NCI-H69 (cell line): ENCODE results near the gene AGAP3.

ENCODE experiments used
- DNase-seq: peaks from one replicate; lab custom pipeline; 2025; lab: John Stamatoyannopoulos, UW

Gene AGAP3

DNA sequence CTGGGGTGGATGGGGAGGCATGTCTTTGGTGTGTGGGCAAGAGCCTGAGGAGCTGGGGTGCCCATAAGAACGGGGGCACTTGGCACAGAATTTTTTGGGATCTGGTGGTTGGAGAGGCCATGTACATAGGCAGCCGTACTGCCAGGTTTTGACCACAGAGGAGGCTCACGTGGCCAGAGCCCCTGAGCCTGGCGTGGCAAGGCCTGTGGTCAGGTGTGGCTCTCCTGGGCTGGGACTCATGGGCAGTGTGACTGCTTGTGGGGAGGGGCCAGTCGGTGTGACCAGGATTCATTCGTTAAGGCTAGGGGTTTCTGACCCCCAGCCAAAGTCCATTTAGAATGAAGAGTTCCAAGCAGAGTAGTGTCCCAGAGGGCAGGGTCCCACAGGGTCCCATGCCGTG is 38.2 kb downstream of the AGAP3 start:
- no peak for DNase-seq

DNA sequence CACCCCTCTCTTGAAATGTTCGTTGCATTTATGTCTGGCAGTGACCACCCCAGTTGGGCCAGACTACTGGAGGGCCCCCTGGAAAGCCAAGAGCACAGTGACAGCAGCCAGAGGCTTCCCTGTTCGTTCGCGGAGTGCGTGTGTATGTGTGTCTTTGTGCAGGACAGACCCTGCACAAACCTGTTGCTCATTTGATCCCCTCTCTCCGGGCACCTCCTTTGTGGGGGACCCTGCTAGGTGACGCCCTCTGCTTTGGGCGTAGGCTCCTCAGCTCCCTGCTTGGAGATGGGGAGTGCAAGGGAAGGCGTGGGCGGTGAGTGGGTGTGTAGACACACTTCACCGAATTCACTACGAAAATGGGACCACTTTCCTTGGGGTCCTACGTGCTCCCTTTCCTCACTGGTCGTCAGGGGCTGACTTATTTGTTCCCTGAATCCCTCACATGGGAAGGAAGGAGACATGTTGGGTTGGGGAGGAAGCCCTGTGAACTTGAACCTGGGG is 38.7 kb downstream of the AGAP3 start:
- no peak for DNase-seq

DNA sequence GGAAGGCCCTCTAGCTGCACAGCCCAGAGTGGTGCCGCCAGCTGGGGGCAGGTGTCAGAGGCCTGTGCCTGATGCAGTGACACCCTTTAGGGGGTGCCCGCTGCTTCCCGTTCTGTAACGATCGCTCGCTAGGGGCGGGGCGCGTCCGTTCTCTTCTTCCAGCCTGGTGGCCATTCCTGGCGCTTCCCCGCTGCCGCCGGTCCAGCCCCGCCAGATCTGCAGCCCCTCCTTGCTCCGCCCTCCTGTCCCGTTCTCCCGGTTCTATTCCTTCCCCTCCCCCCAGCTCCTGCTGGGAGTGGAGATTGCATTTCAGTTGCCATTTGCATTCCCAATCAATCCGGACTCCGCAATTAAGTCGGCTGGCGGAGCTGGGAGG is 39.2 kb downstream of the AGAP3 start:
- no peak for DNase-seq

DNA sequence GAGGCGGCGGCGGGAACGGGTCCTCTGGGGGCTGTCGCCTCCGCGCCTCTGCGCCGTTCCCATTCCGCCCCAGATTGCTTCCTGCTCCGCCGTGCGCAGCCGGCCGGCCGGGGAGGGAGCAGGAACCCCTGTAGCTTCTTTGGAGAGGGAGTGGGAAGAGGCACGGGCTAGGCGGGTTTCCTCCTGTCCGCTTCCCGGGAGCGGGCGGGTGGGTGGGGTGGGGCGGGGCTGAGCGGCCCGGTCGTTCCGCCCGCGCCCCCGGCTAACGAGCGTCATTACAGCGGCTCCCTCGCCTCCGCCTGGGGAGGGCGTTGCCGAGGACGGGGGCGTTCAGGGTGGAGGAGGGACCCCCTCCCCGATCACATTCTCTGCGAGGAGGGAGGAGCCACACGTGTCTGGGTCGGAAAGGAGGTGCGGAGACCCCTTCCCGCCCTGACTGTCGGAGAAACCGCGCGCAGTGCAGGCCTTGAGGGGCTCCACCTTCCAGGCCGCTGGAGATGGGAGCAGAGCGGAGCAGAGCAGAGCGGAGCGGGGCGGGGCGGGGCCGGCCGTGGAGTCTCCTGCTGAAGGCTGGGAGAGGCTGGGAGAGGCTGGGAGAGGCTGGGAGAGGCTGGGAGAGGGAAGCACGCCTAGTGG is 39.7 kb downstream of the AGAP3 start:
- DNase-seq = peak; percentile 74

DNA sequence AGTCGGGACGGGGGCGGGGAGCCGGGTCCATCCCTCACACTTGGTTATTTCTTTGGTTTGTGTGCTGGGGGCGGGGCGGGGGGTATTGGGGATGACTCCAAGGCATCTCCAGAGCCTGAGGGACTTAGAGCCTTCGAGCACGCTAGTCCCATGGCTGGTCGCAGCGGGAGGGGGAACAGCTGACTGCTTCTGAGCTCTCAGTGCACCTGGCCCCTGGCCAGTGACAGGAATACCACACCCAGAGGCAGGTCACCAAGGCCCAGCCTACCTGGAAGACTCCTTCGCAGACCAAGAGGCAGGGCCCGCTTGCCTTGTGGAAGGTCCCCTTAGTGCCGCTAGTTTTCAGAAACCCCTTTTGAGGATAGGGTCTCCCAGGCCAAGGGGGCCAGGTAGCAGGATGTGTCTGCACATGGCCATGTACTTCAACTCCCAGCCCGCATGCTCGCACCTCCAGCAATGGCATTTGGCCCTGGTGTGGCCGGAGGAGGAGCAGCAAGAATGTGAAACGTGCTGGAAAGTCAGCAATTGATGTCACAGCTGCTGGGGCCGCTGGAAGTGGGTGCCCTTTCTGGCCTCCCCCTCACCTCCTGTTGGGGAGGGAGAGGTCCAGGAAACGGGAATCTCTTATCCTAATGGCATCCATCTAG is 40.3 kb downstream of the AGAP3 start:
- peak; percentile 23 for DNase-seq

DNA sequence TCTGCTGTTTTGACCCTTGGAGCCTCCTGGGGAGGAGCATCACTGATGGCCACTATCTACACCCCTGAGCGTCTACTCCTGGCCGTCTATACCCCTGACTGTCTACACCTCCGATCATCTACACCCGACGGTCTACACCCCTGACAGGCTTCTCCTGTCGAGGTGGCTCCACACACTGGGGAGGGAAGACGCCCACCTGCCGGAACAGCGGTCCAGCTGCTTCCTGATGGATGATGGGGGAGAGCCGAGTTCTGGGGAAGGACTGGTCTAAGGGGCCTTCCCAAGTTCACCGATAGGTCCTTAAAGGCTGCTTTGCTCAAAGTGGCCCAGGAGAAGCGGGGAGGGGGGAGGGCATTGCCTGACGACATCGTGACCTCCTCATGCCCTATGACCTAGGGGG is 41.9 kb downstream of the AGAP3 start:
- DNase-seq = no peak

DNA sequence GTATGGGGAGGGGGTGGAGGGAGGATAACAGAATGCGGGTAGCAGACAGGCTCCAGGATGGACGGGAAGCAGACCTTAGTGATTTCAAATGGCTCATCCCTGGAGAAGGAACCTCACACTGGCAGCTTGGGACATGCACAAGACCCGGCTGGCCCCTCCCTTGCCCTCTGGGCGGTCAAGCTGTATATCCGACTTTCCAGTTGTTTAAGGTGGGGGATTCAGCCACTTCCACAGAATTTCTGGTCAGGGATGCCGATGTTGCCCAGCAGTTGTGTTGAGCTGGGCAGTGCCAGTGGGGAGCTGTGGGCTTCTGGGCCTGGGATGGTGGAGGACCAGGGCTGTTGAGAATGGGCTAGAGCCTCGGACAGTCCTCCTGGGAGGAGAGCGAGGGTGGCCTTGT is 42.4 kb downstream of the AGAP3 start:
- no peak for DNase-seq

DNA sequence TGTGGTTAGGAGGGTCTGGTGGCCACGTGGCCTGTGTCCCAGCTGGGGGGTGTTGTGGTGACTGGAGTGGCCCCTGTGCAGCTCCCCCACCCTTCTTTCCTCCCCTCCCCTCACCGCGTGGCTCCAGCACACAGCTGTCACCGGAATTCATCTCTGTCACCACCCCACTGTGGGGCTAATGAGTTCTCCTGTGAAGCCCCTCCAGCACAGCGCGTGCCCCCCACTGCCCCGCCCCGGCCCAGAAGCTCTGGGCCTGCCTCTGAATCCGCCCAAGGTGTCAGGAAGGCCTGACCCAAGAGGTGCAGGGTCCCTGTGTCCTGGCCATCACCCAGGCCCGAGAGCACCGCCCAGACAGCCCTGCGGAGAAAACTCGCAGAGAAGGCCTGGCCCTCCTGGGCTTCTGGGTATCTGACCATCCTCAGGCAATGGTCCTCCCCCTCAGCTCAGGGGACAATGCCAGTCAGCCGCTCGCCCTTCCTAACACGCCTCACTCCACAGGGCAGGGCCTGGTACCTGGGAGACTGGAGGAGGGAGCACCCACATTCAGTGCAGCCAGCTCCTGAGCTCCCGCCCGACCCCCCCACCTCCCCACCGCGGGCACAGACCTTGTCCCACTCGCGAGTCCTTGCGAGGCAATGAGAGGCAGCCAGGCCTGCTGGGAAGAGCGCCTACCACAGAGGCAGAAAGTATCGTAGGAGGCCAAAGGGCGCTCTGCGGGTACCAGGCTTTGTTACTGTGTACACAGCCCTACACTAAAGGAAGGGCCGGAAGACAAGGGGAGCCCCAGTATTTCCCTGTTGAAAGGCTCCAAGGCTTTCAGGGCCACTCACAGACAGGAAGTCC is 43.1 kb downstream of the AGAP3 start:
- no peak for DNase-seq

DNA sequence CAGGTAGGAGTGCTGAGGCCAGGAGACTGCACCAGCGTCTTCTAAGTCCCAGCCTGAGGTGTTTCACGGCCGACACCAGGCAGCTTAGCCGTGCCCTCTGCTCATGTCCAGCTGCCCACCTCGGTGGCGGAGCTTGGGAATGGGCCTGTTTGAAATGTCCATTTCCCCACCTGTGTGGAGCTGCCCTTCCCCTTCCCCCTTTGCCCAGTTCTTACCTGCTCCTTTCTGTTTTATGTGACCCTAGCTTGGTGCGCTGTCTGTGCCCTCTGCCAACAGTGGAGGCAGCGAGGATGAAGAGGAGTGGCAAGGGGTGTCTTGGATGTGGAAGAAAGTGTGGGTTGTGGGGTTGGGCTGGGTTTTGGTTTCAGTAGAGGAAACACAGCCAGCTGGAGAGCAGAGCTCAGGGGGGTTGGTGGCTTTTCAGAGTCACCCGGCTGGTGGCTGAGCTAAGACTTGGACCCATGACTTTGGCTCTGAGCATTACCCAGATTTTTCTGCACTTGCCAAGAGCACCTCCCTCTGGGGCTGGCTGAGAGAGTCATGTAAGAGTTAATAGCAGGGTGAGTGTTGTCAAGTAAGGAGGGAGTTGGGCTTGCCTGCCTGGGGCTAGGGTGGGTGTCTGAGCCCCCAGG is 43.8 kb downstream of the AGAP3 start:
- DNase-seq = no peak

DNA sequence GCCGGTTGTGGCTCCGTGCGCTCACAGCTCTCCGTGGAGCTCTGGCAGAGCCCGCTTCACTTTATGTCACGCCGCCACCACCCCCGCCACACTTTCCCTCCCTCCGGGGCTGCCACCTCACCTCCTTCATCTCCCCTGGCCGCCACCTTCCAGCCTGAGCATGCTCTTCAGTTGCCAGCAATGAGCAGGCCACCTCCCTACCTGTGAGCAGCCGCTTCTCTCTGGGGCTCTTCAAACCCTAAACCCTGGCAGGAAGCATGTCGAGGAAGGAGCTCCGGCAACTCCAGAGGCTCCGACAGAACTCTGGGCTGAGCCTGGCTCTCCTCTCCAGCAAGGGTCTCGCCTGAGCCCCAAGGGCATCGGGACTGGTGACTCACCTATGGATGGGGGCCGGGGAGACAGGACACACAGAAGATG is 44.5 kb downstream of the AGAP3 start:
- DNase-seq = peak; percentile 43

DNA sequence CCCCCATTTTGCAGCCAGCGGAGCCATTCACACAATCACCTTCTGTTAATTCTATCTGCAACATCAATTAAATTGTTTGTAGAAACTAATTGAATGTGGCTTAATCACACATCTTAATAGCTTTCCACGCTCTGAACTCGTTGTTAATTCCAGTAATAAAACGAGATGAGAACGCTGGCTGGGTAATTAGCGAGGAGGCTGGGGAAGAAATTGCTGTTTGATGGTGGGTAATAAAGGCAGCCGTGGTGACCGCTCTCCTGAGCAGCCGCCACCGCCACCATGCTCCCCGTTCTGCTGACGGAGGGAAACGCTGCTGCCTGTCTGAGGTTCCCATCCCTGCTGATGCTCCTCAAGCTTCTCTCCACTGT is 44.9 kb downstream of the AGAP3 start:
- DNase-seq = peak; percentile 43

DNA sequence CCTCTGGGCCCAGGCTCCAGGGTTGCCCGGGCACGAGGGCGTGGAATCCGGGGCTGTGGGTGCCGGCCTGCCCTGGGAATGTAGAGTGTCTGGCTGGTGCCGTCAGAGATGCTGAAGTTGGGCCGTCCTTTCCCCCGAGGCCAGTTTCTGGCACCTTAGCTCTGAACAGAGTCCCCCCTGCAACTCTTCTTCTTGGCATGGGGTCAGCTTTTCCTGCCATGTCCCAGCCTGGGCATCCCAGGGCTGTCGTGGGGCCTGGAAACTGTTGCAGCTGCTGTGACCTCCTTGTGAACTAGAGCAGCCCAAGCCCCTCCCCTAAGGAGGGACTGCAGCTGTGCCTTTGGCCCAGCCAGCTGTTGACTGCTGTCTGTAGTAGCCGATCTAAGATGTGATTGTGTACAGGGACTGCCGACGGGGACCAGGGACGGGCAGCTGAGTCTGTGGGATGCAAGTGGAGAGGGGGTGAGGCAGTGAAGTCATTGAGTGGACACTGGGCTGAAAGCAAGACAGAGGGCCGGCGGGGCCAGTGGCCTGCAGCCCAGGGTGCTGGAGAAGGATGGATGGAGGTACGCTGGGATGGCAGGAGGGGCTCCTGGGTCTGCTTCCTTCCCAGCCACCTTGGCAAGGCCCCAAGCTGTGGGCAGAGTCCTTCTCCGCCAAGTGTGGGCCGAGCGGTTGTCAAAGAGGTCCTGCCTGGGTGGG is 45.5 kb downstream of the AGAP3 start:
- DNase-seq = no peak

DNA sequence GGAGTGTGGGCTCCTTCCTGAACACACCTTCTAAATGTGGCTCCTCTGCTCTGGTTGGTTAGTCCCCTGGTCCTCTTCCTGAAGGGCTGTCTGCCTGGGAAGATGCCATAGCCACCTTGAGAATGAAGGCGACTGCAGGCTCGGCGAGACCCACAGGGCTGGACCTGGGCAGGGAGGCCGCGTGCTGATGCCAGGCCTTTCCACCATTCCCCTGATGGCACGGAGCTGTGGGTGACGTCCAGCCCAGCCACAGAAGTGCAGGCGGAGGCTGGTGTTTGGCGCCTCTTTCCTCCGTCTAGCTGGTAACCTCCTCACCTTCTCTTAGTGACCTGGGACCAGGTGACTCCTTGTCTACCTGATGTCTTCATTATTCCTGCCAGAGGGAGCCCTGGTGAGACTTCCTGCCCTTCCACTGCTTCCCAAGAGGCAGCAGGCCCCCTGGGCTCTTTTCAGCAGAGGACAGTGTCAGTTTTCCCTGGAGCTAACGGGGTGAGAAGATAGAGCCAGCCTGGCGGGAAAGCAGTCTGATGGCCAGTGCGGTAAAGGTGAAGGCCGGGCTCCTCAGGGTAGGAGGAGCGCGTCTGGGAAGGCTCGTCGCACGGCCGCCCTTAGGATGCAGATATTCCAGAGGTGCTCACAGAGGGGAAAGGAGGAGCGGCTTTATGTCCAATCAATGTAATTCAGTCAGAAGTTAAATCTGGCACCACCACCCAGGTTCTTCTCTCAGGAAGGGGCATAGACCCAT is 46.4 kb downstream of the AGAP3 start:
- no peak for DNase-seq

DNA sequence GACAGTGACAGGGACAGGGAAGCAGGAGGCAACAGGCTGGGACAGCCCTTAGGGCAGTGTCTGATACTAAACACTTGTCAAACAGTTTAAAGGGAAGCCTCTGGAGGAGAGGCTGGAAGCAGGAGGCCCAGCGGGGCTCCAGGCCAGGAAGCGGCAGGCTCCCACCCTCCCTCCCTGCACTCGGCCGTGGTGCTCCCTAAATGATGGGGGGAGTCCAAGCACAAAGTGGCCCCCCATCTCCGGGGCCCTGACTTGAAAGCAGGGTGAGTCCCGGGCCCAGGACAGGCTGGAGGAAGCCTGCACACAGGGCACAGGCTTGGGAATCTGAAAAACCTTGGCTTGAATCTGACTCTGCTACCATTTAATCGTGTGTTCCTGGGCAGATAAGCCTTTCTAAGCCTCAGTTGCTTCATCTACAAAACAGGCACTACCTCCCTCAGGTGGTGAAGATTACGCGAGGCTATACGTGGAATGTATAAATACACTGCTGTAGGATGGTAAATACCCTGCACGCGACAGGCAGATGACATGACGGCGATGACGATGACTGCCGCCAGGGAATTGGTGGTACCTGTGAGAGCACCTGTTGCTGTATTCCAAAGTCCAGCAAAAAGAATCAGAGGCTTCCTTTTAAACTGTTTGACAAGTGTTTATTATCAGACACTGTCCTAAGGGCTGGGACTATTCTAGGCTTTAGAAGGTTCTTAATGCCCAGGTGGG is 47.2 kb downstream of the AGAP3 start:
- no peak for DNase-seq

DNA sequence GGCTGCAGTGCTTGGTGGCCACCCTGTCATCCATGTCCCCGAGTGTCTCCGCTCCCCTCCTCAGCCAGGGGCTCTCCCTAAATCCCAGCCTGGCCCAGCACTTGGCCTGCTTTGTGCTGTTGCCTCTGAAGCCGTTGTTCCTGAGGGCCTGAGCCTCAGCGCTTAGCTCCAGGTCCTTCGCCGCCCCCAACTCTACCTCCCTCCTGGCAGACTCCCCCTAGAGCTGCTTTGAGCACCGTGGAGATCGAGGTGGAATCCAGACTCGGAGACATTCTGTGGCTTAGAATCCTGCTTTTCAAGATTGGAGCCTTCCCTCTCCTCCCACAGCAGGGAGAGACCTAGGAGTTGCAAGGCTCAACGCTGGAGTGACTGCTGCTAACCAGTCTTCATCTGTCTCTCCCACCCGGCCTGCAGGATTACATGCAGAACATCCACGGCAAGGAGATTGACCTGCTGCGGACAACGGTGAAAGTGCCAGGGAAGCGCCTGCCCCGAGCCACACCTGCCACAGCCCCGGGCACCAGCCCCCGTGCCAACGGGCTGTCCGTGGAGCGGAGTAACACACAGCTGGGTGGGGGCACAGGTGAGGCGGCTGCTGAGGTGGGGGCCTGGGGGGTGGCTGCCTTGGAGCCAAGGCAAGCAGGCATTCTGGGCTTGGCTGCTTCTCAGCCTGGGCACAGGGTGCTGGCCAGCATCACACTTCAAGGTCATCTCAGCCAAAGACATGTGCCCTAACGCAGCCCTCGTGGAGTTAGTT is 47.9 kb downstream of the AGAP3 start:
- DNase-seq = no peak

DNA sequence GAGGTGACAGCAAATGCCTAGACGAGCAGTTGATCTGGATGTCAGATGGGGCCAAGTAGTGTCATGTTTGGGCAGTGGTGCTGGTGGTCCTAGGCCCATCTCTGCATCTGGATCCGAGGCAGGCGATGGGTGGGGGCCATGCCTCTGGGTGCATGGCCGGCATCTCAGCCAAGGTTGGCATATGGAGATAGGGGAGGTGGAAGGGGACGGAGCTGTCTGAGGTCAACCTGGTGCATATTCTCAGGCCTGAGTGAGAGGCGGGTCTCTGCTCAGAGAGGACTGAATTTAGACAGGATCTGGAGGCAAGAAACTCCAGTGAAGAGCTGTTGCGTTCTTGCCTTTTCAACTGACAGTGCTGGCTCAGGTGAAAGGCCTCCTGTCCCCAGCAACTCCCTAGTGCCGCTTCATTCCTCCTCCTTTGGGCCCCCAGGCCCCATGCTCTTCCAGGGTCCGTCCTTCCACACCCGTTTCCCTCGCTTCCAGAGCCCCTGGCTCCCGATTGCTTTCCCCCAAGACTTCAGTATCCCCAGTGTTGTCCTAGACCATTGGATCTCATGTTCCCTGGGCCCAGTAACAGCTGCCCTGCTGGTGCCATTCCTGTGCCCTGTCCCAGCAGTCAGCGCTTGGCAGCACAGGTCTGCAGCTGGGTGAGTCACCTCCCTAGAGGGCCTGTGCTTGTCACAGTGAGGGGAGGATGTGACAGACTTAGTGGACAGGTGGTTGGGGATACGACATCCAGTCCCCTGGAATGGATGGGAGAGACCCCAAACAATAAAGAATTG is 48.7 kb downstream of the AGAP3 start:
- no peak for DNase-seq

DNA sequence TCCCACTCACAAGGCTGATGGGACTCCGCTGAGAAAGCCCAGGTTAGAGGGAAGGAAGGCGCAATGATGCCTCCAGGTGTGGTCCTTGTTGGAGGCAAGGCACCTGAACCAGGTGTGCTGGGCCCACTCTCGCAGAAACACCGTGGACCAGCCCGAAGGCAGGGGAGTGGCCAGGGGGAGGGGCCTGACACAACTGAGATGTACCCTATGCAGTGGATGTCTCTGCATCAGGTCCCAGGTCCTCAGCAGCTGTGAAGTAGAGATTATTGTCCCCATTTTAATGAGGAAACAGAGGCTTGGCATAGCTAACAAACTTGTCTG is 49.2 kb downstream of the AGAP3 start:
- DNase-seq = no peak

DNA sequence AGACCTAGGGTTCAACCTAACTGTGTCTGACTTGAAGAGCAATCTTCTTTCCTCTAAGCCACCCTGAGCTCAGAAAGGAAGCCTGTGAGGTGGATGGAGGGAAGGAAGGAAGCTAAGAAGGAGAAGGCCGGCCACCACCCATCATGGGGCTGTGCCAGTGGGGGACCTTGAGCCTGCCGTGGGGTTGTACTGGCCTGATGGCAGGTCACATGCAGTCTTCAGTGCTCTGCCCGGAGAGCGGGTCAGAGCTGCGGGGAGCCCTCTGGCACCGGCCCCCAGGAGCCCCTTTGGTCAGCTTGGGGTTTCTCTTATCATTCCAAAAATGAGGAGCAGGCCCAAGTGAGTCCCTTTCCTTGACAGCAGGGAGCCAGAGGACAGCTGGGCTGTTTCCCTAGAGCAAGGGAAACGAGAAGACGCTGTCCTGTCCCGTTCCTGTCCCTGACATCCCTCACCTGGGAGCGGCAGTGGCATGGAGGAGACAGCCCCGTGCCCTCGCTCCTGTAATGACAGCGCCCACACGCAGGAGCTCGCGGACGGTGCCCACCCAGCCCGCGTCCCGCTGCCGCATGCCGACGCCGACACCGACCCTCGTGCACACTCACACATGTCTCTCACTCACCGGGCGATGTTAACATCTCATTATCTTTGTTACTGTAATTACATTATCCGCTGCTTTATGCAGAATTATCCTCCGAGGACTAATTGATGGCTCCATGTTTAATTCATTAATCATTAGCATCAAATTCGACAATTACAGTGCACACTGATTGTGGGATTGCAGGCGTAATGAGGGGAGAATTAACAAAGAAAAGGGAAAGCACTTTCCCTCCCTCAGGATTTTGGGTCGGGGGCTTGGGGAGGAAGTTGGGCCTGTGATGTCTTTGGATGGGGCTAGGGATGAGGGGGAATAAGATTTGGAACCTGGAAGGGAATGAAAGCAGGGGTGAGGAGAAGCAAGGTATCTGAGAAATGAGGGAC is 49.9 kb downstream of the AGAP3 start:
- DNase-seq = no peak
